Measurements from ENCODE around the gene C20orf173. TPM values are rescaled to one million over a fixed set of nuclear protein-coding genes. Genes with fewer than 3 reads are reported as not detected.

C20orf173 gene
- total RNA-seq, 1 experiment from 2014 or later = not detected

- Histone ChIP-seq H3K4me2 (no peak overlapping the region), H4K20me1 (ENCODE audit: insufficient read depth) (no peaks in the 10 kb centered on the region), H3K4me1 (replicated peaks; ENCODE audit: insufficient read depth) (no peaks in the 10 kb centered on the region), H2AFZ (no peak overlapping the region), H3F3A (ENCODE audit: insufficient read depth, low read depth) (no peaks in the 10 kb centered on the region), H3K27ac (no peak overlapping the region), H3K36me3 (ENCODE audit: low read depth) (peaks cover 18% of the 10 kb centered on the region), H3K79me2 (ENCODE audit: low read depth) (no peaks in the 10 kb centered on the region), H3K9me2 (ENCODE audit: insufficient read depth) (no peaks in the 10 kb centered on the region), H3K4me3 (no peak overlapping the region), H3K9me3 (ENCODE audit: insufficient read depth, low read depth) (no peaks in the 10 kb centered on the region), H3K27me3 (ENCODE audit: insufficient read depth, low read depth) (no peaks in the 10 kb centered on the region)
- BruUV-seq (replicated peaks) = no TSS peak
- CTCF ChIA-PET = no interaction called here
- POLR2A ChIA-PET (ENCODE audit: unreplicated experiment) = no interaction called here
- intact Hi-C loops (cut with micrococcal nuclease; ENCODE audit: unreplicated experiment) = no loop called here
- TF ChIP-seq CTCF (conservative IDR thresholded peaks at IDR 0.05) = no peak
- DNase-seq = no peak
These were observed 32.1 kb downstream of the C20orf173 start for GRCh38 chr20:35497320-35497719.

GRCh38 chr20:35496481-35496880, 33.0 kb downstream of the C20orf173 start:
- DNase-seq = no peak
- no peak for TF ChIP-seq EZH2 (IDR thresholded peaks at IDR 0.05; ENCODE audit: low read depth)
- TF ChIP-seq CTCF (conservative IDR thresholded peaks at IDR 0.05) = no peak
- ChIA-PET CTCF (no interaction called here), POLR2A (ENCODE audit: unreplicated experiment) (interaction anchor here (0.6 kb wide), 1 partner anchor 697 kb away, joined by 10 read pairs; no protein-coding TSS in a partner anchor)
- Histone ChIP-seq H3K9me3 (ENCODE audit: insufficient read depth, low read depth) (no peaks in the 10 kb centered on the region), H3K4me1 (replicated peaks; ENCODE audit: insufficient read depth) (no peaks in the 10 kb centered on the region), H3K27ac (no peak overlapping the region), H3K36me3 (ENCODE audit: low read depth) (peaks cover 26% of the 10 kb centered on the region), H3K4me3 (no peak overlapping the region), H2AFZ (no peak overlapping the region), H3K4me2 (no peak overlapping the region), H4K20me1 (ENCODE audit: insufficient read depth) (no peaks in the 10 kb centered on the region), H3F3A (ENCODE audit: insufficient read depth, low read depth) (no peaks in the 10 kb centered on the region), H3K79me2 (ENCODE audit: low read depth) (no peaks in the 10 kb centered on the region), H3K9me2 (ENCODE audit: insufficient read depth) (no peaks in the 10 kb centered on the region), H3K27me3 (ENCODE audit: insufficient read depth, low read depth) (no peaks in the 10 kb centered on the region)
- intact Hi-C loops (cut with micrococcal nuclease; ENCODE audit: unreplicated experiment) = no loop called here
- no TSS peak for BruUV-seq (replicated peaks)

GRCh38 chr20:35492352-35492751, 37.1 kb downstream of the C20orf173 start:
- ChIA-PET POLR2A (ENCODE audit: unreplicated experiment) (no interaction called here), CTCF (no interaction called here)
- H3K79me2 ChIP-seq (ENCODE audit: low read depth) = no peaks in the 10 kb centered on the region
- H3K9me3 ChIP-seq (ENCODE audit: insufficient read depth, low read depth) = no peaks in the 10 kb centered on the region
- H4K20me1 ChIP-seq (ENCODE audit: insufficient read depth) = 0 out of 2 replicates have a peak, but pooled peaks cover 3% of the 10 kb centered on the region
- no peaks in the 10 kb centered on the region for H3F3A ChIP-seq (ENCODE audit: insufficient read depth, low read depth)
- H3K4me2 ChIP-seq = no peak overlapping the region
- H3K4me1 ChIP-seq (replicated peaks; ENCODE audit: insufficient read depth) = no peaks in the 10 kb centered on the region
- H3K9me2 ChIP-seq (ENCODE audit: insufficient read depth) = no peaks in the 10 kb centered on the region
- BruUV-seq (replicated peaks) = no TSS peak
- intact Hi-C loops (cut with micrococcal nuclease; ENCODE audit: unreplicated experiment) = no loop called here
- peaks cover 37% of the 10 kb centered on the region for H3K36me3 ChIP-seq (ENCODE audit: low read depth)
- DNase-seq = no peak
- H2AFZ ChIP-seq = no peak overlapping the region
- TF ChIP-seq EZH2 (IDR thresholded peaks at IDR 0.05; ENCODE audit: low read depth) = no peak
- no peak for TF ChIP-seq CTCF (conservative IDR thresholded peaks at IDR 0.05)
- no peak overlapping the region for H3K4me3 ChIP-seq
- no peak overlapping the region for H3K27ac ChIP-seq
- no peaks in the 10 kb centered on the region for H3K27me3 ChIP-seq (ENCODE audit: insufficient read depth, low read depth)
